Brain microvascular endothelial cell (primary cell): Measurements from ENCODE around the gene RPS6KB1.

Experiments
- DNase-seq: peaks from one replicate; pipeline ENCODE4 v3.0.0-alpha.2; 2020
- H3K27ac ChIP-seq: fragments of 250-450 bp; sonication (Bioruptor Pico); 2 replicates; pipeline ENCODE4 v1.5.1; 2020; ENCODE audit warnings: mild to moderate bottlenecking, moderate library complexity
- H3K27me3 ChIP-seq: fragments of 250-450 bp; sonication (Bioruptor Pico); replicated peaks from 2 replicates; pipeline ENCODE4 v1.5.1; 2020; ENCODE audit warnings: mild to moderate bottlenecking
- H3K36me3 ChIP-seq: fragments of 250-450 bp; sonication (Bioruptor Pico); replicated peaks from 2 replicates; pipeline ENCODE4 v1.5.1; 2020; ENCODE audit warnings: mild to moderate bottlenecking
- H3K4me3 ChIP-seq: 2 replicates; pipeline ENCODE4 v1.5.1; 2011; ENCODE audit warnings: low read depth, mild to moderate bottlenecking, control low read depth, low read length, moderate library complexity
- in situ Hi-C: cut with HindIII; loops from 2 replicates; pipeline ENCODE4 v1.10.0; 2017; ENCODE audit warnings: low sequenced_read_pairs, low pct_ligation_motif_present
- TF ChIP-seq, protein P1 (sequence below): IDR thresholded peaks from 2 replicates; pipeline ENCODE4 v1.5.1; 2011; ENCODE audit warnings: low read depth, mild to moderate bottlenecking, moderate library complexity, low read length, control low read depth, inconsistent platforms; ENCODE audit errors: missing control alignments

RPS6KB1 gene

DNA sequence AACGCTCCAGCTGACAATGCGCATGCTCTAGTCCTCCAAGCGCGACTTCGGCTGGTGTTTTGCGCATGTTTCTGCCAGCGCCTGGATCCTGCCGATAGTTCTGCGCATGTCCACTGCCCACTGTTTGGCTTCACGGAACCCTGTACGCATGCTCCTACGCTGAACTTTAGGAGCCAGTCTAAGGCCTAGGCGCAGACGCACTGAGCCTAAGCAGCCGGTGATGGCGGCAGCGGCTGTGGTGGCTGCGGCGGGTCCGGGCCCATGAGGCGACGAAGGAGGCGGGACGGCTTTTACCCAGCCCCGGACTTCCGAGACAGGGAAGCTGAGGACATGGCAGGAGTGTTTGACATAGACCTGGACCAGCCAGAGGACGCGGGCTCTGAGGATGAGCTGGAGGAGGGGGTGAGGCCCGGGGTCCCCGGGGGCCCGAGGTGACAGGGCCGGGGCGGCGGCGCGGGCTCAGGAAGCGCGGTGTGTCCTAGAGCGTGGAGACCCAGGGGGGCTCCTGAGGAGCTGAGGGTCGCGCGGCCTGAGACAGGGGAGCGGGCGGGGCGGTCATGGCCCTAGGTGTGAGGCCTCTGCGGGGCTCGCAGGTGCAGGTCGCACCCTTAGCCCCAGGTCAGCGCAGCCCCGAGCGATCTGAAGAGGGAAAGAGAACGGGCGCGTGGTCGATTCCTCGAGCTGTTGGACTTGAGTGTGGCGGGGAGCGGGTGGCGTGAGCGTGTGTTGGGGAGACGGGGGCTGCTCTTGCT, at the start of gene RPS6KB1, which contains the start of gene TUBD1:
Gene RPS6KB1, plus strand, starts transcription at position 198 of the 752 bp plus-strand sequence. Its CDS starts 64 bp downstream, at position 262.
Gene TUBD1, minus strand, starts transcription at position 20 of the 752 bp plus-strand sequence. CDS start 1,941 bp downstream, outside the sequence.
- in situ Hi-C loops = no loop called here
- H3K27ac ChIP-seq = peak within 1 kb of the TSS; percentile 73
- DNase-seq = peak; percentile 99
- TF ChIP-seq, protein P1, sequence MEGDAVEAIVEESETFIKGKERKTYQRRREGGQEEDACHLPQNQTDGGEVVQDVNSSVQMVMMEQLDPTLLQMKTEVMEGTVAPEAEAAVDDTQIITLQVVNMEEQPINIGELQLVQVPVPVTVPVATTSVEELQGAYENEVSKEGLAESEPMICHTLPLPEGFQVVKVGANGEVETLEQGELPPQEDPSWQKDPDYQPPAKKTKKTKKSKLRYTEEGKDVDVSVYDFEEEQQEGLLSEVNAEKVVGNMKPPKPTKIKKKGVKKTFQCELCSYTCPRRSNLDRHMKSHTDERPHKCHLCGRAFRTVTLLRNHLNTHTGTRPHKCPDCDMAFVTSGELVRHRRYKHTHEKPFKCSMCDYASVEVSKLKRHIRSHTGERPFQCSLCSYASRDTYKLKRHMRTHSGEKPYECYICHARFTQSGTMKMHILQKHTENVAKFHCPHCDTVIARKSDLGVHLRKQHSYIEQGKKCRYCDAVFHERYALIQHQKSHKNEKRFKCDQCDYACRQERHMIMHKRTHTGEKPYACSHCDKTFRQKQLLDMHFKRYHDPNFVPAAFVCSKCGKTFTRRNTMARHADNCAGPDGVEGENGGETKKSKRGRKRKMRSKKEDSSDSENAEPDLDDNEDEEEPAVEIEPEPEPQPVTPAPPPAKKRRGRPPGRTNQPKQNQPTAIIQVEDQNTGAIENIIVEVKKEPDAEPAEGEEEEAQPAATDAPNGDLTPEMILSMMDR = no peak
- peak within 1 kb of the TSS; percentile 89 for H3K4me3 ChIP-seq
- no peaks in the 10 kb centered on the region for H3K27me3 ChIP-seq
- H3K36me3 ChIP-seq = peaks cover 3% of the 10 kb centered on the region

DNA sequence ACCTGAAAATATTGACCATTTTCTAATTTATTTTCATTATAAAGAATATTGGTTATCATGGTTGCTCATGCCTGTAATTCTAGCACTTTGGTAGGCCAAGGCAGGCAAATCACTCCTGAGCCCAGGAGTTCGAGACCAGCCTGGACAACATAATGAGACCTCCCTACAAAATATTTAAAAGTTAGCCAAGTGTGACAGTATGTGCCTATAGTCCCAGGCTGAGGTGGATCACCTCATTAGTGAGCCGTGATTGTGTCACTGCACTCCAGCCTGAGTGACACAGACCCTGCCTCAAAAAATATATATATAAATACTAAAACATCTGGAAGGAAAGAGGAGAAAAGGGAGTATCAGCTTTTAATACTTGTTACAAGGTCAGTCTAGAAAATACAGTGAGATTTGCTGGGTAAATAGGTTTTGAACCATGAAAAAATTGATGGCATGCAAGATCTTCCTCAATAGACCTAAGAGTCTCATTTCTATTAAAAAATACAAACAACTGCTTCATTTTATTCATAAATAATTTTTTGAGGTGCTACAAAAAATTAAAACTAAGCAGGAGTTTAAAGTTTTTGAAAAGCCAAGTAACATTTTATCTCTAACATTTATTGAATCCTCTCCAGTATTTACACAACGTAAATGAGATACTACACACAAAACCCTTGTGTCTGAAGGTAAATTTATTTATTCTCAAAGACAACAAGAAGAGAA, 47.9 kb upstream of the RPS6KB1 start:
- Histone ChIP-seq H3K27ac (peak overlapping the region; percentile 99), H3K27me3 (no peaks in the 10 kb centered on the region), H3K4me3 (no peak overlapping the region), H3K36me3 (peaks cover 22% of the 10 kb centered on the region)
- DNase-seq = peak; percentile 82
- TF ChIP-seq, protein P1 = no peak
- in situ Hi-C loops = loop anchor here (10.0 kb wide), 1 partner anchor 70 kb away; no protein-coding TSS in a partner anchor

- Histone ChIP-seq H3K4me3 (no peak overlapping the region), H3K36me3 (peaks cover 14% of the 10 kb centered on the region), H3K27me3 (no peaks in the 10 kb centered on the region), H3K27ac (peak overlapping the region; percentile 99)
- in situ Hi-C loops = loop anchor here (10.0 kb wide), 1 partner anchor 71 kb away; no protein-coding TSS in a partner anchor
- TF ChIP-seq, protein P1 = no peak
- peak; percentile 75 for DNase-seq
These were observed 47.1 kb upstream of the RPS6KB1 start for GRCh38 chr17:59845595-59846393.

DNA sequence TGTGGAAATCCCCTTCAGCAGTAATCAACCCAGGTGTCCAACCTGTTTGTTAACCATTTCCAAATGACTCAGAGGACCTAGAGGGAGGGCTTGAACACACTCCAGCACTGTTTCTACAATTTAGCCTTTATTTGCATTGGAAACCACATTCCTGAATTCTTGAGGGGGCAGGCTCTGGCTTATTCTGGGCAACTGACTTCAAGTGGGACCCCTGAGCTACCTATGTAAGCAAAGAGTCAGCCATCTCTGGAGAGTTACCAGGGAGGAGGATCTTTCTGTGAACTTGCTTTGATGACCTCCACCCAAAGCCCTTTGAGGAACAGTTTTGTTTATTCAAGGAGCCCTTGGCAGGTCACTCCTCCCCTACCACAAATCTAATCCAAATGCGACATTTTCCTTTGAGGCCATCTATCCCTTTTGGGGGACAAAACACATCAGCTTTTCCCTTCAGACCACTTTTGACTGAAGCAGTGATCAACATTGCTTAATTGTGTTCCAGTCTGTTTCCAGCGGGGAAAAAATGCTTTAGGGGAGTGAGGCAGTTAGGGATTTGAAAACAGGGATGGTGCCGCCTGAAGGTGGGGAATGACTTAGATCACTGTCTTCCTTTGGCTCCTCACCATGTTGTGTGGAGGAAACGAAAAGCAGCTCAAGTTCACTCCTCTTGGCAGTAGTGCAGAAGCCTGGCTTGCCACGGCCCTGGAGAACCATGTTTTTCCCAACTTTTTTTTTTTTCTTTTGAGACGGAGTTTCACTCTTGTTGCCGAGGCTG, 46.3 kb upstream of the RPS6KB1 start:
- TF ChIP-seq, protein P1 = no peak
- Histone ChIP-seq H3K4me3 (no peak overlapping the region), H3K27me3 (no peaks in the 10 kb centered on the region), H3K36me3 (peaks cover 6% of the 10 kb centered on the region), H3K27ac (peak overlapping the region; percentile 99)
- in situ Hi-C loops = loop anchor here (10.0 kb wide), 1 partner anchor 72 kb away; no protein-coding TSS in a partner anchor
- DNase-seq = peak; percentile 66

DNA sequence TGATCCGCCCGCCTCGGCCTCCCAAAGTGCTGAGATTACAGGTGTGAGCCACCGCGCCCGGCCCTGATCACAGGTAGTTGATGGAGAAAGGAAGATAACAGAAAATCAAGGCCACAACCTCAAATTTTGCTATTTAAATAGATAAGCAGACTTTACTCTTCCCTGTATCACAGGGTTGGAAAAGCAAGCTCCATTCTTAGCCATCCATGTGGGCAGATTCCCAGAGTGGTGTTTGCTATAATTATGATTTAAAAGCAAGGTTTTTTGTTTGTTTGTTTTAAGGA, 44.6 kb upstream of the RPS6KB1 start:
- Histone ChIP-seq H3K36me3 (no peaks in the 10 kb centered on the region), H3K27me3 (no peaks in the 10 kb centered on the region), H3K4me3 (no peak overlapping the region), H3K27ac (no peak overlapping the region)
- no peak for DNase-seq
- TF ChIP-seq, protein P1 = no peak
- in situ Hi-C loops = loop anchor here (10.0 kb wide), 1 partner anchor 74 kb away; no protein-coding TSS in a partner anchor
